ENCODE results near the gene TBXAS1. TPM values are rescaled to one million over a fixed set of nuclear protein-coding genes. Genes with fewer than 3 reads are reported as not detected.

The TBXAS1 gene
- total and polyA plus RNA-seq, 2 of the 8 experiments (the other 6 are each of a cell fraction or from before 2014, with no cell fraction given): 0.86 to 2.1 TPM

GRCh38 chr7:139917851-139918250, 88.8 kb downstream of the TBXAS1 start (continued):
- TF ChIP-seq RXRA (IDR thresholded peaks at IDR 0.05; ENCODE audit: insufficient read depth, low read depth, low read length): no peak

Measured in H1 (cell line).